Measurements from ENCODE around the gene ZNF518B. TPM values are rescaled to one million over a fixed set of nuclear protein-coding genes. Genes with fewer than 3 reads are reported as not detected.

ZNF518B gene
- total RNA-seq (ENCODE audit: unreplicated experiment), result 41.3 TPM
- long read RNA-seq, full-length matches to known transcripts, result 3 of 4 reads
- long read RNA-seq, partial matches to known transcripts, result 0 of 4 reads
- long read RNA-seq, other reads (novel, unspliced or antisense), result 1 of 4 reads

DNA sequence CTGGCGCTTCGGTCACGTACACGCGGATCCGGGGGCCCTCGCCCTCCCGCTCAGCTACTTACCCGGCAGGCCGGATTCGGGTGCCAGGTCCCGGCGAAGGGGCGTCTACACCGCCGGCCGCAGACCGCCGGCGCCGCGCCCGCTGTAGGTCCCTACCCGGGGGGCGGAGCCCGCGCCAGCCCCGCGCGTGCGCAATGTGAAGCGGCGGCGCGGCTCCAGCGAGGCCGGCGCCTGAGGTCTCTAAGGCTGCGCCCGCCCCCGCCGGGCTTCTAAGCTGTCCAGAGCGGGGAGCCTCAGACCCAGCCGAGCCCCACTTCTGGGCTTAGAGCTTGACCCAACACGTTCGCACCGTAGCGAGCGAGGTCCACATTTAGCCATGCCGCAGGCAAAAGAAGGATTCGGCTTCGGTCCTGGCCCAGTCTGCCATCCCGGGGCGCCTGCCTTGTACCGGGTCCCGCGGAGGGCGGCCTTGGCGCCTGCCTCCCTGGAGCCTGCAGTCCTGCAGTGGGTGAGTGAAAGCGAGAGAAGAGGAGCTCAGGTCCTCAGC lies at the start of gene ZNF518B:
Gene ZNF518B (minus strand): TSS at position 172 of the 547 bp plus-strand sequence. CDS start 11,098 bp downstream, outside the sequence.
- TF ChIP-seq CTCF (IDR thresholded peaks at IDR 0.05; ENCODE audit: partially characterized antibody, unreplicated experiment), result no peak
- H3K27ac Mint-ChIP-seq (ENCODE audit: unreplicated experiment), result peak within 1 kb of the TSS; percentile 95
- peaks cover 12% of the 10 kb centered on the region for H3K4me1 Mint-ChIP-seq (ENCODE audit: low read depth, unreplicated experiment)
- peaks cover 25% of the 10 kb centered on the region for H3K27me3 Mint-ChIP-seq (ENCODE audit: unreplicated experiment)
- peaks cover 30% of the 10 kb centered on the region for H3K36me3 Mint-ChIP-seq (ENCODE audit: unreplicated experiment)
- peak within 1 kb of the TSS; percentile 96 for H3K4me3 Mint-ChIP-seq (ENCODE audit: unreplicated experiment)
- peak; percentile 83 for DNase-seq
- H3K9me3 Mint-ChIP-seq (ENCODE audit: unreplicated experiment), result peaks cover 10% of the 10 kb centered on the region

DNA sequence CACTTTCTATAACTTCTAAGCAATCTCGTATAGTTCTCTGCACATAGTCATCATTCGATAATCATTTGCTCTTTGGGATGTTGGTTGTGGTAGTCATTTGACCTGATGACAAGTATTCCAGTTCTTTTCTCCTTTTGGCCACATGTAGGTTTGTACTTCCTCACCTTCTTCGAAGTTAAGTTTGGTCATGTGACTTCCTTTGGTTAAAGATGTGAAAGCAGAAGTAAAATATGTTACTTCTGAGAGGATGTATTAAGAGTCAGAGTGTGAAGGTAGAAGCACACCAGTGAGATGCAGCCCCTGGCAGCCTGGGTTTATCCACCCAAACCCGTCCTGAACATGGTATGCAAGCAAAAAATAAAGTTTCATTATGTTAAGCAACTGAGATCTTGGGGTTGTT lies 48.9 kb upstream of the ZNF518B start:
- H3K36me3 Mint-ChIP-seq (ENCODE audit: unreplicated experiment), result no peaks in the 10 kb centered on the region
- H3K4me3 Mint-ChIP-seq (ENCODE audit: unreplicated experiment), result no peak overlapping the region
- no peaks in the 10 kb centered on the region for H3K27me3 Mint-ChIP-seq (ENCODE audit: unreplicated experiment)

GRCh38 chr4:10504570-10505179 lies 47.4 kb upstream of the ZNF518B start:
- no peak for TF ChIP-seq CTCF (IDR thresholded peaks at IDR 0.05; ENCODE audit: partially characterized antibody, unreplicated experiment)
- Mint-ChIP-seq H3K4me3 (ENCODE audit: unreplicated experiment) (no peak overlapping the region), H3K36me3 (ENCODE audit: unreplicated experiment) (no peaks in the 10 kb centered on the region), H3K27me3 (ENCODE audit: unreplicated experiment) (no peaks in the 10 kb centered on the region), H3K27ac (ENCODE audit: unreplicated experiment) (no peak overlapping the region), H3K4me1 (ENCODE audit: low read depth, unreplicated experiment) (no peaks in the 10 kb centered on the region), H3K9me3 (ENCODE audit: unreplicated experiment) (no peaks in the 10 kb centered on the region)
- DNase-seq, result no peak

More for the DNA sequence above, 48.9 kb upstream of the ZNF518B start:
- TF ChIP-seq CTCF (IDR thresholded peaks at IDR 0.05; ENCODE audit: partially characterized antibody, unreplicated experiment), result no peak
- H3K9me3 Mint-ChIP-seq (ENCODE audit: unreplicated experiment), result no peaks in the 10 kb centered on the region
- H3K4me1 Mint-ChIP-seq (ENCODE audit: low read depth, unreplicated experiment), result no peaks in the 10 kb centered on the region
- DNase-seq, result no peak
- no peak overlapping the region for H3K27ac Mint-ChIP-seq (ENCODE audit: unreplicated experiment)

DNA sequence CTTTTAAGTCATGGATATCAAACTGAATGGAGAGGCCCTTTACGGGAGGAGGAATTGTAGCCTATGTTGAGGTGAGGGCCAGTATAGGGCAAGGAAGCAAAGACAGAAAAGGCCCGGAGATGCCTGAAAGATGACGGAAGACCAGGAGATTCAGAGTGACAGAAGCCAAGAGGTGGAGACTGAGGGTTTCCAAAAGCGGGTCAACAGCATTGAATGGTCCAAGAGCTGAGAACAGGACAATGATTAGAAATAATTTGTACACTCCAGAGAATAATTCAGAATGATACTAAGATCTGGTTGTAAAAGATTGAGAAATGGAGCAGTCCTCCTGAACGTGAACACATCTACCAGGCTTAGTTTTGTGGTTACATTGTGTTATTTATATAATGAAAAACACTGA lies 45.5 kb upstream of the ZNF518B start:
- Mint-ChIP-seq H3K4me3 (ENCODE audit: unreplicated experiment) (no peak overlapping the region), H3K27ac (ENCODE audit: unreplicated experiment) (no peak overlapping the region), H3K27me3 (ENCODE audit: unreplicated experiment) (no peaks in the 10 kb centered on the region), H3K36me3 (ENCODE audit: unreplicated experiment) (no peaks in the 10 kb centered on the region), H3K9me3 (ENCODE audit: unreplicated experiment) (no peaks in the 10 kb centered on the region), H3K4me1 (ENCODE audit: low read depth, unreplicated experiment) (no peaks in the 10 kb centered on the region)
- no peak for TF ChIP-seq CTCF (IDR thresholded peaks at IDR 0.05; ENCODE audit: partially characterized antibody, unreplicated experiment)
- no peak for DNase-seq

DNA sequence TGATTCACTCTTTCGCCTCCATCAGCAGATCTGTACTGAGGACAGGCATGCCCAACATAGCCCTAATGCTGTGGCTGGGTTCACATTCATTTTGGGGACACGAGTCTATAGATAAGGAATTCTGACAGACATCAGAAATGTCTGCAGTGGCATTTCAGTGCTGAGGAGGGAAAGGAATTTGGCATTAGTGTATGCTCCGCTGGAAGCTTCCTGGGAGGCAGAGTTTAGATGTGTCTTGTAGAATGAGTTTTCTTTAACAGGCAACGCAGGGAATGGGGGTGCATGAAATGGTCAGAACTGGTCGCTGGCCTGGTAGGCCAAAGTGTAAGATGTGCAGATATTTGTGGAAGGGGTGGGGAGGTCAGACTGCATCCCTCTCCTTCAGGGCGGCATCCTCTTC lies 43.5 kb upstream of the ZNF518B start:
- Mint-ChIP-seq H3K4me1 (ENCODE audit: low read depth, unreplicated experiment) (no peaks in the 10 kb centered on the region), H3K9me3 (ENCODE audit: unreplicated experiment) (no peaks in the 10 kb centered on the region), H3K4me3 (ENCODE audit: unreplicated experiment) (no peak overlapping the region), H3K27me3 (ENCODE audit: unreplicated experiment) (no peaks in the 10 kb centered on the region), H3K36me3 (ENCODE audit: unreplicated experiment) (no peaks in the 10 kb centered on the region), H3K27ac (ENCODE audit: unreplicated experiment) (no peak overlapping the region)
- TF ChIP-seq CTCF (IDR thresholded peaks at IDR 0.05; ENCODE audit: partially characterized antibody, unreplicated experiment), result no peak
- no peak for DNase-seq
